ENCODE results near the gene SFRP5. TPM values are rescaled to one million over a fixed set of nuclear protein-coding genes. Genes with fewer than 3 reads are reported as not detected.

SFRP5 gene
- total and polyA plus RNA-seq, 2 donors (not counting 3 experiments of a cell fraction or from before 2014, with no cell fraction given): not detected

- no peaks in the 10 kb centered on the region for H3K27me3 ChIP-seq (ENCODE audit: control insufficient read depth in 2 of 2, insufficient read depth in 2 of 2, low read length in 2 of 2)
- dilution Hi-C loops (cut with MboI; ENCODE audit: extremely low pct_ligation_motif_present, low sequenced_read_pairs): no loop called here
- ChIA-PET POLR2A (interaction anchor here (0.7 kb wide), 1 partner anchor 122 kb away, joined by 12 read pairs; no protein-coding TSS in a partner anchor), CTCF (interaction anchor here (0.6 kb wide), 1 partner anchor 134 kb away, joined by 3 read pairs; no protein-coding TSS in a partner anchor)
- H4K20me1 ChIP-seq (replicated peaks; ENCODE audit: control insufficient read depth, extremely low read depth, insufficient read depth, low read length): peaks cover 2% of the 10 kb centered on the region
- H3K36me3 ChIP-seq (ENCODE audit: control insufficient read depth in 2 of 2, extremely low read depth in 1 of 2, insufficient read depth in 2 of 2, low read length in 2 of 2): peaks cover 13 to 68% of the 10 kb centered on the region in 2 experiments
- TF ChIP-seq JUN (IDR thresholded peaks at IDR 0.05; ENCODE audit: borderline replicate concordance, insufficient read depth, insufficient read length, low read depth): no peak
- TF ChIP-seq MAX (IDR thresholded peaks at IDR 0.05; ENCODE audit: insufficient read depth, insufficient read length): no peak
- TF ChIP-seq POLR2AphosphoS5 (IDR thresholded peaks at IDR 0.05; ENCODE audit: insufficient read depth, low read depth, low read length): no peak
- no peak for TF ChIP-seq POLR2A (IDR thresholded peaks at IDR 0.05; ENCODE audit: low read depth, low read length)
- no peak for TF ChIP-seq GATA2 (IDR thresholded peaks at IDR 0.05; ENCODE audit: insufficient read depth, insufficient read length, low read depth, low read length)
- TF ChIP-seq MYC (IDR thresholded peaks at IDR 0.05; ENCODE audit: low read depth, low read length): no peak
- no peak for TF ChIP-seq CTCF (IDR thresholded peaks at IDR 0.05; ENCODE audit: extremely low read depth in 1 of 2, insufficient read depth in 1 of 2, low read depth in 1 of 2, low read length in 2 of 2)
- no peak for TF ChIP-seq EZH2 (IDR thresholded peaks at IDR 0.05; ENCODE audit: borderline replicate concordance, low read depth, low read length, severe bottlenecking)
- no peak for TF ChIP-seq FOS (IDR thresholded peaks at IDR 0.05; ENCODE audit: borderline replicate concordance, insufficient read depth, low read length)
- DNase-seq (ENCODE audit: low read depth, low spot score): no peak
- BruUV-seq (replicated peaks): no TSS peak
- H3K4me3 ChIP-seq (replicated peaks in 1 of 3; ENCODE audit: insufficient read depth in 1 of 3, low read depth in 1 of 3, low read length in 3 of 3): no peak overlapping the region
- H2AFZ ChIP-seq (ENCODE audit: low read depth, low read length): no peak overlapping the region
- no peaks in the 10 kb centered on the region for H3K9me3 ChIP-seq (replicated peaks; ENCODE audit: control insufficient read depth, insufficient read depth, low read length)
- no peak overlapping the region for H3K9ac ChIP-seq (replicated peaks; ENCODE audit: extremely low read depth, insufficient read depth, low read length)
- no peaks in the 10 kb centered on the region for H3K9me1 ChIP-seq (replicated peaks; ENCODE audit: control insufficient read depth, extremely low read depth, insufficient read depth, low read length)
- intact Hi-C loops (cut with micrococcal nuclease): no loop called here
- H3K79me2 ChIP-seq (ENCODE audit: control insufficient read depth, insufficient read depth, low read length): no peaks in the 10 kb centered on the region
- H3K4me1 ChIP-seq (ENCODE audit: control insufficient read depth, extremely low read depth, insufficient read depth, low read length): no peaks in the 10 kb centered on the region
- FAIRE-seq: no peak
- no peak overlapping the region for H3K4me2 ChIP-seq (ENCODE audit: insufficient read depth, low read length)
- no peak overlapping the region for H3K27ac ChIP-seq (ENCODE audit: insufficient read depth, low read depth, low read length)
Observed at GRCh38 chr10:97752956-97753355, 18.8 kb downstream of the SFRP5 start.

Data from endothelial cell of umbilical vein (primary cell).